ENCODE measurements around the gene ALAS1.
"Not testable (repeated sequence)": the region's sequence is repeated elsewhere in the genome, so short reads cannot be mapped to it uniquely, and the experiment has no call there.

ALAS1 gene

GRCh38 chr3:52176951-52177700 lies 20.8 kb upstream of the ALAS1 start:
- no peak for DNase-seq (ENCODE audit: low read depth)

GRCh38 chr3:52177701-52178042 lies 20.3 kb upstream of the ALAS1 start:
- no peak for DNase-seq (ENCODE audit: low read depth)

GRCh38 chr3:52178126-52178525 lies 19.8 kb upstream of the ALAS1 start:
- DNase-seq (ENCODE audit: low read depth) = not testable (repeated sequence)

- DNase-seq (ENCODE audit: low read depth) = no peak
These were observed 19.4 kb upstream of the ALAS1 start for GRCh38 chr3:52178537-52178936.

GRCh38 chr3:52181543-52181942 lies 16.4 kb upstream of the ALAS1 start:
- peak; percentile 30 for DNase-seq (ENCODE audit: low read depth)

GRCh38 chr3:52182196-52182595 lies 15.8 kb upstream of the ALAS1 start:
- DNase-seq (ENCODE audit: low read depth) = no peak

- DNase-seq (ENCODE audit: low read depth) = no peak
These were observed 15.3 kb upstream of the ALAS1 start for GRCh38 chr3:52182691-52183090.

GRCh38 chr3:52183786-52184445 lies 14.0 kb upstream of the ALAS1 start:
- DNase-seq (ENCODE audit: low read depth) = no peak

- DNase-seq (ENCODE audit: low read depth) = no peak
These were observed 13.3 kb upstream of the ALAS1 start for GRCh38 chr3:52184690-52185089.

GRCh38 chr3:52185311-52185710 lies 12.6 kb upstream of the ALAS1 start:
- DNase-seq (ENCODE audit: low read depth) = no peak

GRCh38 chr3:52185837-52186236 lies 12.1 kb upstream of the ALAS1 start:
- no peak for DNase-seq (ENCODE audit: low read depth)

GRCh38 chr3:52186729-52187128 lies 11.2 kb upstream of the ALAS1 start:
- no peak for DNase-seq (ENCODE audit: low read depth)

GRCh38 chr3:52188556-52188955 lies 9.4 kb upstream of the ALAS1 start:
- no peak for DNase-seq (ENCODE audit: low read depth)

- no peak for DNase-seq (ENCODE audit: low read depth)
These were observed 7.5 kb upstream of the ALAS1 start for GRCh38 chr3:52190294-52191074.

- DNase-seq (ENCODE audit: low read depth) = no peak
These were observed 6.3 kb upstream of the ALAS1 start for GRCh38 chr3:52191663-52192062.

GRCh38 chr3:52193065-52193464 lies 4.9 kb upstream of the ALAS1 start:
- no peak for DNase-seq (ENCODE audit: low read depth)

GRCh38 chr3:52194485-52195290 lies 3.3 kb upstream of the ALAS1 start:
- DNase-seq (ENCODE audit: low read depth) = no peak

GRCh38 chr3:52195291-52195597 lies 2.7 kb upstream of the ALAS1 start:
- no peak for DNase-seq (ENCODE audit: low read depth)

GRCh38 chr3:52195823-52196331 lies 2.1 kb upstream of the ALAS1 start:
- peak; percentile 43 for DNase-seq (ENCODE audit: low read depth)

- DNase-seq (ENCODE audit: low read depth) = no peak
These were observed 983 bp upstream of the ALAS1 start for GRCh38 chr3:52196977-52197376.

- DNase-seq (ENCODE audit: low read depth) = no peak
These were observed 490 bp upstream of the ALAS1 start for GRCh38 chr3:52197499-52197841.
